GM19438 (cell line): ENCODE measurements around the gene MBOAT1.
"Not testable (repeated sequence)": the region's sequence is repeated elsewhere in the genome, so short reads cannot be mapped to it uniquely, and the experiment has no call there.

Experiments used
- ATAC-seq: cut with Tn5 transposase; IDR thresholded peaks from one replicate; pipeline ENCODE4 v1.9.1; 2021; ENCODE audit warnings: low read depth; ENCODE audit not compliant: unreplicated experiment

MBOAT1 gene

DNA sequence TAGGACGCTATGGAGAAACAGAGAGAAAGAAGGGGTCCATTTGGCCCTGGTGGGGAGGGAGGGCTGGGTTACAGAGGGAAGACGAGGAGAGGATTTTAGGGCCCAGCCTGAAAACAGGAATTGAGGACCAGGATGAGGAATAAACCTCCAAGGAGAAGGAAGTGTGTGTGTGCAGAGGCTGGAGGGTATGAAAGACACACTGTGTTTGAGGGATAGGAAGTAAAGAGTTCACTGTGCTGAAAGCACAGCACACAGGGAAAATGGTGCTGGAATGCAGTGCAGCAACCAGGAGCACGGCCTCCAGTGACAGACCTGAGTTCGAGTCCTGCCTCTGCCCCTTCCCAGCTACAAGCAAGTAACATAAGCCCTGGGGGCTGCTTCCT, 7.8 kb downstream of the MBOAT1 start:
- no peak for ATAC-seq

DNA sequence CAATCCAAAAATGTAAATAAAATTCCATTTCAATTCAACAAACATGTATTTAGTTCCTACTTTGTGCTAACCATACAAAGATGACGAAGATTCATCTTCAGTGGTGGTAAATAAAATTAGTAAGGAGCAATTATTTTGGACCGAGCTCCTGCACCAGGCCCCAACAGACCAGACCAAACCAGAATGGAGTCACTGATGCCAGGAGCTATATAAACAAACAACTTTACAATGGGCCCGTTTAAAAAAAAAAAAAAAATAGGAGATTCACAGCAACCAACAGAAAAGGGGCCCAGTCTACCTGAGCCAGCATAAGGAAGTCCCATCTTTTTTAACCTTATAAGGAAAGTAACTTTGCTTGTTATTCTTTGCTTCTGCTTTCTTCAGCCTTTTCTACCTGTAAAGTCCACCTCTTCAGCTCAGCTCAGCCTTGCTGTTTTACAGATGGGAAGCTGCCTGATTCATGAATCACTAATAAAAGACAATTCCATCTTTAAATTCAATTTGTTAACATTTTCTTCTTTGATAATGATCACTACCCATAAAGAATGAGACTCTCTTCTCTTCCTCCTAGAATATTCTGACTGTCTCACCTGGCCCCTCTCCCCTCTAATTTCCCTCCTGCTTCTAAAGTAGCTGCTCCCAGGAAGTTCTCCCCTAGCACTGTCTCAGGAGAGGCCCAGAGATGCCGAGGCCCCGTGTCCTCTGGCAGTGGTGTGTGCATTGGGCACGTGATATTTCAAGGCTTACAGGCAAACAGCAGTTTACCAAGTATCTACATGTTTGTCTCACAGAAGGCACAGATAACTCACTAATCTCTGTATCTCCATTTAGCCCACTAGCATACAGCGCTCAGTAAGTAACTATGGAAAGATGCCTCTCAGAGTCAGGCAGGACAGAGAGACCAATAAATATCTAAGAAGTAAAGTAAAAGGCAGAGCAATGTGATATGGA, 8.4 kb downstream of the MBOAT1 start:
- ATAC-seq = no peak

- ATAC-seq = no peak
Observed at GRCh38 chr6:20202699-20203302, 9.5 kb downstream of the MBOAT1 start.

DNA sequence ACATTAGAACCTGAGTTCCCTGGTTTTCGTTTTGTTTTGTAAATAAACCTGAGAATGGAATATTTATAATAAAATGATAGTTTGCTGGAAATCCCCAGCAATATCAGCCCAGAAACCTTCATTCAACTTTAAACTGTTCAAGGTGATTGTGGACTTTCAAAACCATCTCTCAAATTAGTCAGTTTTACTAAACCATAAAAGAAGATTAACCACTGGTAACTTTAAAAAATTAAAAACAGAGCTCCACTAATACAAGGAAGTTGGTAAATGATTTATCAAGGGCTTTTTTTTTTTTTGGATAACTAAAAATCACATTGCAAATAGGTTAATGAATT, 10.0 kb downstream of the MBOAT1 start:
- no peak for ATAC-seq

GRCh38 chr6:20200761-20201630, 11.3 kb downstream of the MBOAT1 start:
- ATAC-seq = no peak

GRCh38 chr6:20198775-20199174, 13.5 kb downstream of the MBOAT1 start:
- ATAC-seq = no peak

GRCh38 chr6:20198156-20198774, 14.0 kb downstream of the MBOAT1 start:
- no peak for ATAC-seq

GRCh38 chr6:20197251-20197650, 15.0 kb downstream of the MBOAT1 start:
- no peak for ATAC-seq

DNA sequence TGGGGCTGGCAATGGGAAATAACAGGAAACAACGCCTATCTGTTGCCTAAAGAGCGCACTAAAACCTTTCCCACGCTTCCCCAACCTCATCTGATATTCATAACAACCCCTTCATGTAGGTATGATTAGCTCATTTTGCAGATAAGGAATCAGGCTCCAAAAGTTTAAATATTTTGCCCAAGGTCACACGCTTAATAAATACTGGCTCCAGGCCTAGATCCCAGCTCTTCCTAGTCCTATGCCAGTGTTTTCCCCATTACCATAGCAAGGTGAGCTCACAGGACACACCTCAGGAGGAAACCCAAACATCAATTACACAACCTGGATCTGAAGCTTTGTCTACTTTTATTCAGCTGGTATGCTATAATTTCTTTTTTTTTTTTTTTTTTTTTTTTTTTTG, 19.6 kb downstream of the MBOAT1 start:
- ATAC-seq = no peak

- ATAC-seq = no peak
Observed at GRCh38 chr6:20191992-20192391, 20.3 kb downstream of the MBOAT1 start.

- no peak for ATAC-seq
Observed at GRCh38 chr6:20188630-20189075, 23.6 kb downstream of the MBOAT1 start.

DNA sequence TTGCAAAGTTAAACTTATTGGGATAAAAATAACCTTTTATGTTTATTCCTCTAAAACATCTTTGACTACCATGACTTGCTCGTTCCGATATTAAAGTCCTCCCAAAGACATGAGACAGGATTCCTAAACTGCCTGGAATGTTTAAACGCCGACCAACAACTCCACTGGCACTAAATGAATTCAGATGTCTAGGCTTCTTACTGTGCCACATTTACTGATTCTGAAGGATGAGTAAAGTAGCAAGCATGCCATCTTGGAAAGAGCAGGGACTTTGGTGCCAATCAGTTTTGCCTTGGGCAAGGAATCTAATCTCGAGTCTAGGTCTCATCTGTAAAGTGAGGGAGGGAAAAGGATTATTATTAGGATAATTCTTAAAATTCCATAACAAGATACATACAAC, 25.3 kb downstream of the MBOAT1 start:
- ATAC-seq = no peak

- ATAC-seq = no peak
Observed at GRCh38 chr6:20183706-20184105, 28.6 kb downstream of the MBOAT1 start.

GRCh38 chr6:20182926-20183521, 29.2 kb downstream of the MBOAT1 start:
- no peak for ATAC-seq

- no peak for ATAC-seq
Observed at GRCh38 chr6:20182069-20182468, 30.2 kb downstream of the MBOAT1 start.

DNA sequence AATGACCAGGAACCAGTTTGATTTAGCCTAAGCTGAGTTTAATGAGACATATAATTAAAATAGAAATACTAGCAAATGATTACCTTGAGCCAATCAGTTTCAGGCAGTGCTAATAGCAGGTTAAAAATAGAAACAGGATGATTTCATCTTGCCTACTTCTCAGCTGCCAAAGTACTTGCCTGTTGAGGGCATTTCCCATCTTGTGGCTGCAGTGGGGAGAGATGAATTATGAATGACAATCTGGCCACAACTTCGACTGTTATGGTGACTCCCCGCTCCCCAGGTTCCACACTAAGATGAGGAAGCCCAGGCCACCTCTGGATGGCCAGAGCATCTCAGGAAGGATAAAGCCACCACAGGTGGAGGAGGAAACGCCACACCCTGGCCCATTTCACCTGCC, 31.3 kb downstream of the MBOAT1 start:
- ATAC-seq = no peak

- not testable (repeated sequence) for ATAC-seq
Observed at GRCh38 chr6:20179287-20180045, 32.8 kb downstream of the MBOAT1 start.

- no peak for ATAC-seq
Observed at GRCh38 chr6:20178327-20178726, 33.9 kb downstream of the MBOAT1 start.

DNA sequence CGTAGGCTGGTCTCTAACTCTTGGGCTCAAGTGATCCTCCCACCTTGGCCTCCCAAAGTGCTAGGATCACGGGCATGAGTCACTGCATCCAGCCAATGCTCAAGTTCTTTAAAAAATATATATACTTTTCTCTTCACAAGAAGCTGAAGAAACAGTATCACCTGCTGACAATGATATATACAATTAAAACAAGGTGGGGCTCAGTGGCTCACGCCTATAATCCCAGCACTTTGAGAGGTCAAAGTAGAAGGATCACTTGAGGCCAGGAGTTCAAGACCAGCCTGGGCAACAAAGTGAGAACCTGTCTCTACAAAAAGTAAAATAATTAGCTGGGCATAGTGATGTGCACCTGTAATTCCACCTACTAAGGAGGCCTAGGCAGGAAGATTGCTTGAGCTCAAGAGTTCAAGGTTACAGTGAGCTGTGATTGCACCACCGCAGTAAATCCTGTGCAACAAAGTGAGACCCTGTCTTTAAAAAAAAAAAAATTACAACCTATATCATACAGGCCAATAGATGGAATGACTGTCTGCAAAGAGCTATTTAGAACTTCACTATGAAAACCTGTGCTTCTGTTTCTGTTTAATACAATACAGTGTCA, 36.4 kb downstream of the MBOAT1 start:
- ATAC-seq = no peak
